ENCODE results near the gene PLEKHA7.

GRCh38 chr11:16973338-16973964 is 40.8 kb downstream of the PLEKHA7 start:
- no peak for TF ChIP-seq CTCF (IDR thresholded peaks at IDR 0.05 in 4 of 5, conservative IDR thresholded peaks at IDR 0.05 in 1 of 5)
- TF ChIP-seq POLR2A (IDR thresholded peaks at IDR 0.05): no peak
